ENCODE measurements around the gene CYP27A1.

CYP27A1 gene

GRCh38 chr2:218796691-218797090, 14.7 kb downstream of the CYP27A1 start:
- H3K36me3 ChIP-seq (ENCODE audit: insufficient read depth, low read length) = no peaks in the 10 kb centered on the region
- no peak overlapping the region for H2AFZ ChIP-seq (ENCODE audit: low read length)
- no peak overlapping the region for H3K4me3 ChIP-seq (ENCODE audit: low read depth, low read length, poor library complexity, severe bottlenecking)
- no peaks in the 10 kb centered on the region for H3F3A ChIP-seq (ENCODE audit: insufficient read depth, low read length)
- no peaks in the 10 kb centered on the region for H3K9me3 ChIP-seq (ENCODE audit: low read length)
- no peaks in the 10 kb centered on the region for H4K20me1 ChIP-seq (ENCODE audit: insufficient read depth, low read length)
- H3K4me1 ChIP-seq (ENCODE audit: insufficient read depth, low read length, severe bottlenecking) = no peaks in the 10 kb centered on the region
- H3K79me2 ChIP-seq (ENCODE audit: insufficient read depth, low read length) = no peaks in the 10 kb centered on the region
- TF ChIP-seq EZH2 (IDR thresholded peaks at IDR 0.05; ENCODE audit: borderline replicate concordance, low read length) (no peak), CTCF (IDR thresholded peaks at IDR 0.05; ENCODE audit: low read length) (no peak)
- no peak overlapping the region for H3K9ac ChIP-seq (ENCODE audit: low read length)
- H3K27me3 ChIP-seq (ENCODE audit: insufficient read depth, low read length) = no peaks in the 10 kb centered on the region
- H3K9me2 ChIP-seq (ENCODE audit: low read depth, low read length) = no peaks in the 10 kb centered on the region
- H3K27ac ChIP-seq (ENCODE audit: low read depth, low read length, poor library complexity, severe bottlenecking) = no peak overlapping the region
- H3K4me2 ChIP-seq (ENCODE audit: low read length) = no peak overlapping the region

- H3K9me3 ChIP-seq (ENCODE audit: low read length) = no peaks in the 10 kb centered on the region
- no peak overlapping the region for H2AFZ ChIP-seq (ENCODE audit: low read length)
- H3K9ac ChIP-seq (ENCODE audit: low read length) = no peak overlapping the region
Observed at GRCh38 chr2:218798767-218799504, 17.0 kb downstream of the CYP27A1 start.

GRCh38 chr2:218799990-218800389, 18.0 kb downstream of the CYP27A1 start:
- H3K27me3 ChIP-seq (ENCODE audit: insufficient read depth, low read length) = no peaks in the 10 kb centered on the region; the same call in 1 of the 2 replicates
- no peak overlapping the region for H3K4me3 ChIP-seq (ENCODE audit: low read depth, low read length, poor library complexity, severe bottlenecking)
- H3K9me2 ChIP-seq (ENCODE audit: low read depth, low read length) = no peaks in the 10 kb centered on the region
- H3K36me3 ChIP-seq (ENCODE audit: insufficient read depth, low read length) = no peaks in the 10 kb centered on the region
- H2AFZ ChIP-seq (ENCODE audit: low read length) = no peak overlapping the region
- no peak overlapping the region for H3K9ac ChIP-seq (ENCODE audit: low read length)
- H3K27ac ChIP-seq (ENCODE audit: low read depth, low read length, poor library complexity, severe bottlenecking) = no peak overlapping the region
- H4K20me1 ChIP-seq (ENCODE audit: insufficient read depth, low read length) = no peaks in the 10 kb centered on the region
- TF ChIP-seq CTCF (IDR thresholded peaks at IDR 0.05; ENCODE audit: low read length) (no peak), EZH2 (IDR thresholded peaks at IDR 0.05; ENCODE audit: borderline replicate concordance, low read length) (no peak)
- no peaks in the 10 kb centered on the region for H3K79me2 ChIP-seq (ENCODE audit: insufficient read depth, low read length)
- no peaks in the 10 kb centered on the region for H3K4me1 ChIP-seq (ENCODE audit: insufficient read depth, low read length, severe bottlenecking)
- H3K9me3 ChIP-seq (ENCODE audit: low read length) = peaks cover 7% of the 10 kb centered on the region; the same call in 1 of the 2 replicates
- H3F3A ChIP-seq (ENCODE audit: insufficient read depth, low read length) = no peaks in the 10 kb centered on the region
- no peak overlapping the region for H3K4me2 ChIP-seq (ENCODE audit: low read length)

More at GRCh38 chr2:218798767-218799504, 17.0 kb downstream of the CYP27A1 start:
- H3K9me2 ChIP-seq (ENCODE audit: low read depth, low read length) = no peaks in the 10 kb centered on the region
- H3K27me3 ChIP-seq (ENCODE audit: insufficient read depth, low read length) = no peaks in the 10 kb centered on the region
- no peaks in the 10 kb centered on the region for H3K4me1 ChIP-seq (ENCODE audit: insufficient read depth, low read length, severe bottlenecking)
- no peaks in the 10 kb centered on the region for H3K36me3 ChIP-seq (ENCODE audit: insufficient read depth, low read length)
- H3F3A ChIP-seq (ENCODE audit: insufficient read depth, low read length) = no peaks in the 10 kb centered on the region
- no peak overlapping the region for H3K4me3 ChIP-seq (ENCODE audit: low read depth, low read length, poor library complexity, severe bottlenecking)
- no peaks in the 10 kb centered on the region for H3K79me2 ChIP-seq (ENCODE audit: insufficient read depth, low read length)
- no peak overlapping the region for H3K4me2 ChIP-seq (ENCODE audit: low read length)
- H4K20me1 ChIP-seq (ENCODE audit: insufficient read depth, low read length) = no peaks in the 10 kb centered on the region
- H3K27ac ChIP-seq (ENCODE audit: low read depth, low read length, poor library complexity, severe bottlenecking) = no peak overlapping the region
- TF ChIP-seq EZH2 (IDR thresholded peaks at IDR 0.05; ENCODE audit: borderline replicate concordance, low read length) = no peak
- TF ChIP-seq CTCF (IDR thresholded peaks at IDR 0.05; ENCODE audit: low read length) = no peak
